PC-9 (cell line): ENCODE data around the gene GLIPR2. TPM values are rescaled to one million over a fixed set of nuclear protein-coding genes. Genes with fewer than 3 reads are reported as not detected.

Experiments
- BruUV-seq: library from RNA; stranded (reverse); fragments of 400-500 nt; replicated peaks from 2 replicates; lab custom pipeline; 2021; lab: Mats Ljungman, UMichigan
- CTCF ChIA-PET: fragments of 300-600 bp; sonication (Branson Sonifier 250); formaldehyde crosslinking; loops from one replicate; lab custom pipeline; 2022; ENCODE audit warnings: antibody characterized with exemption; lab: Charles Lee
- POLR2A ChIA-PET: fragments of 300-600 bp; sonication (Branson Sonifier 250); formaldehyde crosslinking; loops from one replicate; lab custom pipeline; 2022; ENCODE audit warnings: antibody characterized with exemption; ENCODE audit not compliant: unreplicated experiment; lab: Charles Lee
- DNase-seq, 2 experiments: peaks; one replicate each; pipeline versions ENCODE4 v3.0.0 to v3.0.0-alpha.2; 2015 to 2022; ENCODE audit warnings: mixed read lengths in 1 of 2
- H2AFZ ChIP-seq: fragments of 200-600 bp; sonication (generic); 2 replicates; pipeline ENCODE4 v1.8.1; 2017; ENCODE audit warnings: antibody characterized with exemption
- H3F3A ChIP-seq: fragments of 200-600 bp; sonication (generic); 2 replicates; pipeline ENCODE4 v1.8.1; 2017; ENCODE audit warnings: antibody characterized with exemption, mild to moderate bottlenecking, low read depth; ENCODE audit not compliant: insufficient read depth
- H3K27ac ChIP-seq: fragments of 200-600 bp; sonication (generic); 2 replicates; pipeline ENCODE4 v1.6.1; 2016; ENCODE audit warnings: mixed run types
- H3K27me3 ChIP-seq: fragments of 200-600 bp; sonication (generic); 2 replicates; pipeline ENCODE4 v1.6.1; 2016; ENCODE audit warnings: low read depth, mixed run types; ENCODE audit not compliant: insufficient read depth
- H3K36me3 ChIP-seq: fragments of 200-600 bp; sonication (generic); 2 replicates; pipeline ENCODE4 v1.6.1; 2016; ENCODE audit warnings: low read depth, mixed run types
- H3K4me1 ChIP-seq: fragments of 200-600 bp; sonication (generic); replicated peaks from 2 replicates; pipeline ENCODE4 v1.6.1; 2016; ENCODE audit warnings: mixed run types; ENCODE audit not compliant: insufficient read depth
- H3K4me2 ChIP-seq: fragments of 200-600 bp; sonication (generic); 2 replicates; pipeline ENCODE4 v1.6.1; 2017; ENCODE audit warnings: mixed run types
- H3K4me3 ChIP-seq: fragments of 200-600 bp; sonication (generic); 2 replicates; pipeline ENCODE4 v1.6.1; 2016; ENCODE audit warnings: mixed run types
- H3K79me2 ChIP-seq: fragments of 200-600 bp; sonication (generic); 2 replicates; pipeline ENCODE4 v1.6.1; 2017; ENCODE audit warnings: low read depth, mixed run types
- H3K9me2 ChIP-seq: fragments of 200-600 bp; sonication (generic); 2 replicates; pipeline ENCODE4 v1.8.1; 2017; ENCODE audit warnings: mild to moderate bottlenecking; ENCODE audit not compliant: insufficient read depth
- H3K9me3 ChIP-seq: fragments of 200-600 bp; sonication (generic); 2 replicates; pipeline ENCODE4 v1.8.1; 2016; ENCODE audit warnings: low read depth; ENCODE audit not compliant: insufficient read depth
- H4K20me1 ChIP-seq: fragments of 200-600 bp; sonication (generic); 2 replicates; pipeline ENCODE4 v1.8.1; 2017; ENCODE audit not compliant: insufficient read depth
- EZH2 ChIP-seq: fragments of 200-600 bp; sonication (generic); IDR thresholded peaks from 2 replicates; pipeline ENCODE4 v1.8.0; 2017; ENCODE audit warnings: antibody characterized with exemption, low read depth
- intact Hi-C: fragments of 100-400 bp; cut with micrococcal nuclease; formaldehyde crosslinking; loops from one replicate; pipeline ENCODE4 v1.10.0; 2022; ENCODE audit not compliant: unreplicated experiment
- total RNA-seq: library from RNA; stranded (reverse); gene quantifications from 2 replicates; pipeline ENCODE4 v1.2.3, GENCODE V29; 2021
- TF ChIP-seq, protein P1 (sequence below): fragments of 200-600 bp; sonication (generic); conservative IDR thresholded peaks from 2 replicates; pipeline ENCODE4 v1.6.1; 2017; ENCODE audit warnings: mixed run types, antibody characterized with exemption, mild to moderate bottlenecking, moderate library complexity

GLIPR2 gene
- total RNA-seq, 1 experiment from 2014 or later: 3.9 TPM

DNA sequence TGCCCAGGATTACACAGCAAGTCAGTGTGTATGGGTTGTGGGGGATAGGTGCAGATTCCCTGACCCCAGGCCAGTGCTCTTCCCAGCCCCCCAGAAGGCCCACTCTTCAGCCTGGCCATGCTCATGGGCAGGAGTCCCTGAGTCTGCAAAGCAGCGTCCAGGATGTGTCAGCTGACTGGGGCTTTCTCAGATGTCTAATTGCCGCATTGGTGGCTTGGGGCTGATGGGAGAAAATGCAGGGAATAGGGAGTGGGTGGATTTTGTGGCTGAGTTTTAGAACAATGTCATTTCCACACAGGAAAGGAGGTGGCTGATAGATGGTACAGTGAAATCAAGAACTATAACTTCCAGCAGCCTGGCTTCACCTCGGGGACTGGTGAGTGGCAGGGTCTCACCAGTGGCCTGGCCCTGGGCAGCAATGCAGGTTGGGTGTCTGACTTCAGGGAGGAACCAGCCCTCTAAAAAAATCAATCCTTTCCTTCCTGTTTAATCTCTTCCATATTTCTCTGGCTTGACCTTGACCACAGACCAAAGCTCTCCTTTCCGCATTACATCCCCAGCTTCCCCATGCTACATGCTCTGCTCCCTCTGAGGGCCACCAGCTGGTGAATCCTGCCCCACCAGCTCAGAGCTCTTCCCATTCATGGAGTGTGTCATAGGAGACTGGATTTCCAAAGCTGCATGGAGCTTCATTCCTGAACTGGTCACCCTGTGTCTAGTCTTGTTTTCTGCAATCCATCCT is 14.2 kb downstream of the GLIPR2 start:
- H3K4me1 ChIP-seq: peaks cover 13% of the 10 kb centered on the region
- no peak overlapping the region for H3K27ac ChIP-seq
- H3K9me2 ChIP-seq: no peaks in the 10 kb centered on the region
- no peaks in the 10 kb centered on the region for H4K20me1 ChIP-seq
- H3K4me3 ChIP-seq: no peak overlapping the region
- TF ChIP-seq, protein P1, sequence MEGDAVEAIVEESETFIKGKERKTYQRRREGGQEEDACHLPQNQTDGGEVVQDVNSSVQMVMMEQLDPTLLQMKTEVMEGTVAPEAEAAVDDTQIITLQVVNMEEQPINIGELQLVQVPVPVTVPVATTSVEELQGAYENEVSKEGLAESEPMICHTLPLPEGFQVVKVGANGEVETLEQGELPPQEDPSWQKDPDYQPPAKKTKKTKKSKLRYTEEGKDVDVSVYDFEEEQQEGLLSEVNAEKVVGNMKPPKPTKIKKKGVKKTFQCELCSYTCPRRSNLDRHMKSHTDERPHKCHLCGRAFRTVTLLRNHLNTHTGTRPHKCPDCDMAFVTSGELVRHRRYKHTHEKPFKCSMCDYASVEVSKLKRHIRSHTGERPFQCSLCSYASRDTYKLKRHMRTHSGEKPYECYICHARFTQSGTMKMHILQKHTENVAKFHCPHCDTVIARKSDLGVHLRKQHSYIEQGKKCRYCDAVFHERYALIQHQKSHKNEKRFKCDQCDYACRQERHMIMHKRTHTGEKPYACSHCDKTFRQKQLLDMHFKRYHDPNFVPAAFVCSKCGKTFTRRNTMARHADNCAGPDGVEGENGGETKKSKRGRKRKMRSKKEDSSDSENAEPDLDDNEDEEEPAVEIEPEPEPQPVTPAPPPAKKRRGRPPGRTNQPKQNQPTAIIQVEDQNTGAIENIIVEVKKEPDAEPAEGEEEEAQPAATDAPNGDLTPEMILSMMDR: no peak
- TF ChIP-seq EZH2: no peak
- H3K79me2 ChIP-seq: no peaks in the 10 kb centered on the region
- no peak overlapping the region for H2AFZ ChIP-seq
- no peak overlapping the region for H3K4me2 ChIP-seq
- no peaks in the 10 kb centered on the region for H3K27me3 ChIP-seq
- peaks cover 9% of the 10 kb centered on the region for H3F3A ChIP-seq
- no TSS peak for BruUV-seq
- ChIA-PET POLR2A (no interaction called here), CTCF (interaction anchor here (0.5 kb wide), 1 partner anchor 296 kb away, joined by 7 read pairs; no protein-coding TSS in a partner anchor)
- H3K36me3 ChIP-seq: no peaks in the 10 kb centered on the region
- no peak for DNase-seq
- no peaks in the 10 kb centered on the region for H3K9me3 ChIP-seq
- intact Hi-C loops: no loop called here

DNA sequence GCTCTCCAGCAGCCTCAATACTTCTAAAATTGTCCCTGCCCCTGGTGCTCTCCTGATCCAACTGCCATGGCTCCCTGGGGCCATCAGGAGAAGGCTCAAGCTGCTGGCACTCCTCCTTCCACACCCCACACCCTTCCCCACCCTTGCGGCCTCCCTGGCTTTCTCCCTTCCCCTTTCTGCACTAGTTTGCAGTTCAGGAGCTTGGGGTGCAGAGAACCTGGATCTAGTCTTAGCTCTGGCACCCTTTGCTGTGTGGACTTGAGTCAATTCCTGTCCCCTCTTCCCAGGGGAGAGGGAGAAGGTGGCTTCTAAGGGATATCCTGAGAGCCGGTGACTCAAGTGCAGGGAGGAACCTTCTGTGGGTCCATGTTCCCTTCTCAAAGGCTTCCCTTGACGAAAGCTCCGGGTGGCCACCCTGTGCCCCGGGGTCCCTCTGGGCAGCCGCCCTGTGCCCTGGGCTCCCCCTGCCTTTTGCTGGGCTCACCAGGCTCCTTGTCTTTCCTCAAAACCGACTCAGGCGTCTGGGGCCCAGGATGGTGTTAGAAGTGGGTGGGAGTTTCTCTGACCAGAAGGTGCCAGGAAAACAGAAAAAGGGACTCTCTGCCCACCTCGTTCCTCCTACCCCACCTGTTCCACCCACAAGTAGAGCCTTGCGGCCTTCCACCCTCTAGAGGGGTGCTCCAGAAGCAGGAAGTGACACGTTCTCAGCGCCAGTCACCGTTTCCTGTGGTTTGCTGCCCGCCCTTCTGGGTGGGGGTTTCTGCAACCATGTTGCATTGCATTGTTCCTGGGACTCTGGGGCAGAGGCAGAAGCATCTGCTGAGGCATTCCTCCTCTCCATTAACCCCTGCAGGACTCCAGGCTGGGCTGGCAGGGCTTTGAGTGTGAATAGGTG is 15.0 kb downstream of the GLIPR2 start:
- no peak overlapping the region for H3K4me3 ChIP-seq
- intact Hi-C loops: no loop called here
- no peaks in the 10 kb centered on the region for H3K9me2 ChIP-seq
- H2AFZ ChIP-seq: no peak overlapping the region
- POLR2A ChIA-PET: no interaction called here
- H3K36me3 ChIP-seq: no peaks in the 10 kb centered on the region
- CTCF ChIA-PET: interaction anchor here (0.5 kb wide), 1 partner anchor 295 kb away, joined by 7 read pairs; no protein-coding TSS in a partner anchor
- H3K4me2 ChIP-seq: no peak overlapping the region
- TSS peak; percentile 77 for BruUV-seq
- no peaks in the 10 kb centered on the region for H3K27me3 ChIP-seq
- H3K9me3 ChIP-seq: no peaks in the 10 kb centered on the region; the same call in 1 of the 2 replicates
- peaks cover 13% of the 10 kb centered on the region for H3K4me1 ChIP-seq
- no peak for DNase-seq
- no peaks in the 10 kb centered on the region for H4K20me1 ChIP-seq
- H3K79me2 ChIP-seq: no peaks in the 10 kb centered on the region
- no peak overlapping the region for H3K27ac ChIP-seq
- peaks cover 9% of the 10 kb centered on the region for H3F3A ChIP-seq
- TF ChIP-seq EZH2: no peak
- TF ChIP-seq, protein P1: no peak

DNA sequence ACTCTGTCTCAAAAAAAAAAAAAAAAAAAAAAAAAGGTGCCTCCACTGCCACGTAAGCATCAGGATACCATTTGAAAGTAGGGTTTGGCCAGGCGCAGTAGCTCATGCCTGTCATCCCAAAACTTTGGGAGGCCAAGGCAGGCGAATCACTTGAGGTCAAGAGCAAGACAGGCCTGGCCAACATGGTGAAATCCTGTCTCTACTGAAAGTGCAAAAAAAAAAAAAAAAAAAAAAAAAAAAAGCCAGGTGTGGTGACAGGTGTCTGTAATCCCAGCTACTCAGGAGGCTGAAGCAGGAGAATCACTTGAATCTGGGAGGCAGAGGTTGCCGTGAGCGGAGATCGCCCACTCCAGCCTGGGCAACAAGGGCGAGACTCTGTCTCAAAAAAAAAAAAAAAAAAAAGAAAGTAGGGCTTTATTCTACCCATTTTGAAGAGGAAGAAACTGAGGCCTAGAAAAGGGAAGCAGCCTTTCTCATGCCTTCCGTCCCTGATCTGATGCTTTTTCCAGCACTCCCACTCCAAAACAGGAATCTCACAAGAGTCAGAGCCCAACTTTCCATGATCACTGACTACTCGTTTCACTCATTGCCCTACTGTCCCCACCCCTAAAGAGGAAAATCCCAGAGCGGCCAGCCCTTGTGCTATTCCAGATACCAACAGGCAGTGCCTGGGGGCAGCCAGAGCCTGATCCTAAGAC is 16.4 kb downstream of the GLIPR2 start:
- no peak overlapping the region for H3K4me3 ChIP-seq
- H3K27ac ChIP-seq: no peak overlapping the region
- TF ChIP-seq EZH2: no peak
- TF ChIP-seq, protein P1: no peak
- no peak overlapping the region for H2AFZ ChIP-seq
- POLR2A ChIA-PET: no interaction called here
- no peak overlapping the region for H3K4me2 ChIP-seq
- no peaks in the 10 kb centered on the region for H3K36me3 ChIP-seq
- no TSS peak for BruUV-seq
- no peaks in the 10 kb centered on the region for H3K79me2 ChIP-seq
- H4K20me1 ChIP-seq: no peaks in the 10 kb centered on the region
- H3K4me1 ChIP-seq: peaks cover 13% of the 10 kb centered on the region
- no peaks in the 10 kb centered on the region for H3K27me3 ChIP-seq
- CTCF ChIA-PET: no interaction called here
- DNase-seq: no peak
- no peaks in the 10 kb centered on the region; the same call in 1 of the 2 replicates for H3K9me3 ChIP-seq
- peaks cover 9% of the 10 kb centered on the region for H3F3A ChIP-seq
- intact Hi-C loops: no loop called here
- H3K9me2 ChIP-seq: no peaks in the 10 kb centered on the region
